GM12892 (cell line): Measurements from ENCODE around the gene ST6GALNAC6.

Experiments used
- POLR2A ChIP-seq: IDR thresholded peaks from 2 replicates; pipeline ENCODE4 v1.6.1; 2011; ENCODE audit warnings: low read depth, low read length, control low read depth
- POLR2AphosphoS5 ChIP-seq: IDR thresholded peaks from 2 replicates; pipeline ENCODE4 v1.6.1; 2011; ENCODE audit warnings: low read depth, low read length, control low read depth

DNA sequence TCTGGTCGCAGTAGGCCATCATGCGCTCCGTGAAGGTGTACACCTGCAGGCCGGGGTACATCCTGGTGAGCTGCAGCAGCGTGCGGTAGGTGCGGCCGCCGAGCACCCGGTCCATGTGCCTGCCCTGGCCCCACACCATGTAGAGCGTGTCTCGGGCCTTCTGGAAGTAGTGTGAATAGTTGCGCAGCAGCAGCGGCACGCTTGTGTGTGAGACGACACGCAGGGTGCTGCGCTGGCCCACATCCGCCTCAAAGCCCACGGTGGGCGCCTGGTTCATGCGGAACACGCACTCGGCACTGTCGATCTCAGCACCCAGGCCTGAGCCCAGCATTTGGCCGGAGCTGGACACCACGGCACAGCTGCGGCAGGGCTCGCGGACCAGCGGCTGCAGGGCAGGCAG, 12.9 kb upstream of the ST6GALNAC6 start:
- TF ChIP-seq POLR2A (no peak), POLR2AphosphoS5 (no peak)
